Subcutaneous adipose tissue (tissue), 4 donors: ENCODE results near the gene LAMA3. TPM values are rescaled to one million over a fixed set of nuclear protein-coding genes. Genes with fewer than 3 reads are reported as not detected.

ENCODE experiments used
- CTCF ChIP-seq: fragments of 450-650 bp; IDR thresholded peaks from one replicate; pipeline ENCODE4 v1.5.1; 2016; ENCODE audit warnings: low read depth, mild to moderate bottlenecking, control low read depth, antibody characterized with exemption, moderate library complexity
- total RNA-seq, 4 donors: library from RNA; depleted of rRNA; stranded (reverse); fragments of >200 nt; gene quantifications; one replicate each; pipeline ENCODE4 v1.1.0, GENCODE V29; 2016

Gene LAMA3
- total RNA-seq, 4 donors from 2014 or later, result 23.3 to 34.9 (median 28.4) TPM

- no peak for TF ChIP-seq CTCF
Measured at GRCh38 chr18:23765931-23766330, 76.7 kb downstream of the LAMA3 start.

GRCh38 chr18:23772327-23773024 is 83.2 kb downstream of the LAMA3 start:
- TF ChIP-seq CTCF, result no peak

- no peak for TF ChIP-seq CTCF
Measured at GRCh38 chr18:23776306-23776705, 87.1 kb downstream of the LAMA3 start.

- TF ChIP-seq CTCF, result no peak
Measured at GRCh38 chr18:23778828-23779227, 89.6 kb downstream of the LAMA3 start.

- TF ChIP-seq CTCF, result no peak
Measured at GRCh38 chr18:23779696-23780303, 90.5 kb downstream of the LAMA3 start.

- TF ChIP-seq CTCF, result no peak
Measured at GRCh38 chr18:23784832-23785245, 95.6 kb downstream of the LAMA3 start.

GRCh38 chr18:23793051-23793450 is 103.8 kb downstream of the LAMA3 start:
- TF ChIP-seq CTCF, result no peak
